ENCODE results near the gene CALML5.

The CALML5 gene

GRCh38 chr10:5538446-5538845 lies 39.1 kb upstream of the CALML5 start:
- no peak for FAIRE-seq

GRCh38 chr10:5537684-5538083 lies 38.3 kb upstream of the CALML5 start:
- no peak for TF ChIP-seq POLR2A (IDR thresholded peaks at IDR 0.05; ENCODE audit: low read depth, low read length)
- FAIRE-seq (no peak), DNase-seq (ENCODE audit: insufficient read length, low spot score) (no peak)

More at GRCh38 chr10:5538446-5538845, 39.1 kb upstream of the CALML5 start:
- no peak for TF ChIP-seq POLR2A (IDR thresholded peaks at IDR 0.05; ENCODE audit: low read depth, low read length)
- DNase-seq (ENCODE audit: insufficient read length, low spot score) = peak; percentile 25

GRCh38 chr10:5536486-5537081 lies 37.2 kb upstream of the CALML5 start:
- FAIRE-seq (no peak), DNase-seq (ENCODE audit: insufficient read length, low spot score) (no peak)
- TF ChIP-seq POLR2A (IDR thresholded peaks at IDR 0.05; ENCODE audit: low read depth, low read length) = no peak

- DNase-seq (ENCODE audit: insufficient read length, low spot score) = no peak
- no peak for FAIRE-seq
- TF ChIP-seq POLR2A (IDR thresholded peaks at IDR 0.05; ENCODE audit: low read depth, low read length) = no peak
Measured at GRCh38 chr10:5534880-5535856, 35.8 kb upstream of the CALML5 start.

- FAIRE-seq (no peak), DNase-seq (ENCODE audit: insufficient read length, low spot score) (no peak)
- TF ChIP-seq POLR2A (IDR thresholded peaks at IDR 0.05; ENCODE audit: low read depth, low read length) = no peak
Measured at GRCh38 chr10:5534051-5534821, 34.9 kb upstream of the CALML5 start.

GRCh38 chr10:5533098-5533731 lies 33.8 kb upstream of the CALML5 start:
- TF ChIP-seq POLR2A (IDR thresholded peaks at IDR 0.05; ENCODE audit: low read depth, low read length) = no peak
- no peak for DNase-seq (ENCODE audit: insufficient read length, low spot score)
- no peak for FAIRE-seq

- FAIRE-seq = no peak
- TF ChIP-seq POLR2A (IDR thresholded peaks at IDR 0.05; ENCODE audit: low read depth, low read length) = no peak
- no peak for DNase-seq (ENCODE audit: insufficient read length, low spot score)
Measured at GRCh38 chr10:5532618-5533097, 33.3 kb upstream of the CALML5 start.

- DNase-seq (ENCODE audit: insufficient read length, low spot score) = no peak
- TF ChIP-seq POLR2A (IDR thresholded peaks at IDR 0.05; ENCODE audit: low read depth, low read length) = no peak
- no peak for FAIRE-seq
Measured at GRCh38 chr10:5532307-5532605, 32.9 kb upstream of the CALML5 start.

- DNase-seq (ENCODE audit: insufficient read length, low spot score) = no peak
- FAIRE-seq = no peak
- TF ChIP-seq POLR2A (IDR thresholded peaks at IDR 0.05; ENCODE audit: low read depth, low read length) = no peak
Measured at GRCh38 chr10:5531558-5532306, 32.4 kb upstream of the CALML5 start.

- no peak for TF ChIP-seq POLR2A (IDR thresholded peaks at IDR 0.05; ENCODE audit: low read depth, low read length)
- DNase-seq (ENCODE audit: insufficient read length, low spot score) = no peak
- FAIRE-seq = no peak
Measured at GRCh38 chr10:5530846-5531557, 31.6 kb upstream of the CALML5 start.

- DNase-seq (ENCODE audit: insufficient read length, low spot score) = no peak
- TF ChIP-seq POLR2A (IDR thresholded peaks at IDR 0.05; ENCODE audit: low read depth, low read length) = no peak
- FAIRE-seq = no peak
Measured at GRCh38 chr10:5530412-5530806, 31.0 kb upstream of the CALML5 start.

GRCh38 chr10:5529702-5530411 lies 30.5 kb upstream of the CALML5 start:
- TF ChIP-seq POLR2A (IDR thresholded peaks at IDR 0.05; ENCODE audit: low read depth, low read length) = no peak
- FAIRE-seq (no peak), DNase-seq (ENCODE audit: insufficient read length, low spot score) (no peak)

Data from H54 (cell line).